GM12878 (cell line): Measurements from ENCODE around the gene PAOX. TPM values are rescaled to one million over a fixed set of nuclear protein-coding genes. Genes with fewer than 3 reads are reported as not detected.

Experiments
- ASH2L ChIP-seq: fragments of 300-600, 200-600 bp; sonication (generic); IDR thresholded peaks from 2 replicates; pipeline ENCODE4 v1.6.1; 2017; ENCODE audit warnings: low read depth, mild to moderate bottlenecking, borderline replicate concordance
- BCLAF1 ChIP-seq: fragments of 450-650 bp; IDR thresholded peaks from 2 replicates; pipeline ENCODE4 v1.6.1; 2017; ENCODE audit warnings: antibody characterized with exemption, mild to moderate bottlenecking, moderate library complexity
- HSF1 ChIP-seq: fragments of 150-350 bp; IDR thresholded peaks from 2 replicates; pipeline ENCODE4 v1.6.1; 2014; ENCODE audit warnings: mild to moderate bottlenecking, low read depth, low read length
- IRF5 ChIP-seq: fragments of 450-650 bp; IDR thresholded peaks from 2 replicates; pipeline ENCODE4 v1.6.1; 2017; ENCODE audit warnings: borderline replicate concordance
- MAX ChIP-seq: IDR thresholded peaks from 2 replicates; pipeline ENCODE4 v1.6.1; 2012; ENCODE audit warnings: low read depth, low read length, improper control_type of control experiment
- MEF2B ChIP-seq: fragments of 450-650 bp; IDR thresholded peaks from 2 replicates; pipeline ENCODE4 v1.6.1; 2018; ENCODE audit warnings: mild to moderate bottlenecking, moderate library complexity; ENCODE audit not compliant: partially characterized antibody, poor library complexity, severe bottlenecking
- NR2C1 ChIP-seq: fragments of 450-650 bp; IDR thresholded peaks from 2 replicates; pipeline ENCODE4 v1.6.1; 2017; ENCODE audit warnings: antibody characterized with exemption, mild to moderate bottlenecking, moderate library complexity
- NR2F1 ChIP-seq: fragments of 450-650 bp; conservative IDR thresholded peaks from 2 replicates; pipeline ENCODE4 v1.6.1; 2017; ENCODE audit warnings: mild to moderate bottlenecking
- PBX3 ChIP-seq: IDR thresholded peaks from 2 replicates; pipeline ENCODE4 v1.6.1; 2011; ENCODE audit warnings: mild to moderate bottlenecking, low read depth, low read length, moderate library complexity; ENCODE audit not compliant: insufficient replicate concordance
- POU2F2 ChIP-seq: IDR thresholded peaks from 3 replicates; pipeline ENCODE4 v1.6.1; 2011; ENCODE audit warnings: low read depth, mild to moderate bottlenecking, low read length, borderline replicate concordance
- ZBTB11 ChIP-seq: fragments of 450-650 bp; formaldehyde crosslinking; IDR thresholded peaks from 2 replicates; pipeline ENCODE4 v1.5.0; 2022; ENCODE audit warnings: mild to moderate bottlenecking, missing genetic modification characterization
- ZBTB33 ChIP-seq: fragments of 450-650 bp; IDR thresholded peaks from 2 replicates; pipeline ENCODE4 v1.6.1; 2017; ENCODE audit warnings: mild to moderate bottlenecking
- ZNF24 ChIP-seq: fragments of 450-650 bp; IDR thresholded peaks from 2 replicates; pipeline ENCODE4 v1.6.1; 2017; ENCODE audit warnings: antibody characterized with exemption, mild to moderate bottlenecking
- polyA plus RNA-seq, 11 experiments: library from polyadenylated mRNA; depleted of rRNA in 4 of 11; unstranded in 6 of 11; stranded (reverse) in 5 of 11; fragments of >200 nt; fragmentation: Nextera tagmentation in 4 of 11; fragmentation: Illumina TruSeq in 1 of 11; extraction: Ambion mirVana in 4 of 11; extraction: Trizol in 1 of 11; gene quantifications; 1 replicate in 1 of 11; 2 replicates in 10 of 11; pipeline versions ENCODE4 v1.2.1 to v1.2.3, GENCODE V29; 2011 to 2016; ENCODE audit warnings: inconsistent platforms in 2 of 11, missing spikeins in 2 of 11, low read depth in 1 of 11
- total RNA-seq, 4 experiments: library from RNA; depleted of rRNA in 3 of 4; stranded (reverse); fragments of >200 nt in 3 of 4; fragmentation: Illumina TruSeq in 1 of 4; extraction: Trizol in 1 of 4; gene quantifications; 2 replicates each; pipeline versions ENCODE4 v1.2.1 to v1.2.3, GENCODE V29; 2013 to 2021

Gene PAOX
- total and polyA plus RNA-seq, 10 of the 15 experiments (the other 5 are each of a cell fraction or from before 2014, with no cell fraction given) = 1.2 to 22.2 (median 10.5) TPM

GRCh38 chr10:133329491-133330202, 49.4 kb upstream of the PAOX start (continued):
- TF ChIP-seq NR2F1 (no peak), ZNF24 (no peak), HSF1 (no peak), POU2F2 (0 out of 3 replicates have a peak, but pooled peaks have one; percentile 17), ZBTB33 (no peak), MEF2B (no peak), BCLAF1 (no peak), IRF5 (no peak), PBX3 (no peak), ASH2L (no peak), MAX (0 out of 2 replicates have a peak, but pooled peaks have one; percentile 25), ZBTB11 (CRISPR knock-in tag) (no peak), NR2C1 (no peak)
